ENCODE results near the gene SLC26A1.

Gene SLC26A1

DNA sequence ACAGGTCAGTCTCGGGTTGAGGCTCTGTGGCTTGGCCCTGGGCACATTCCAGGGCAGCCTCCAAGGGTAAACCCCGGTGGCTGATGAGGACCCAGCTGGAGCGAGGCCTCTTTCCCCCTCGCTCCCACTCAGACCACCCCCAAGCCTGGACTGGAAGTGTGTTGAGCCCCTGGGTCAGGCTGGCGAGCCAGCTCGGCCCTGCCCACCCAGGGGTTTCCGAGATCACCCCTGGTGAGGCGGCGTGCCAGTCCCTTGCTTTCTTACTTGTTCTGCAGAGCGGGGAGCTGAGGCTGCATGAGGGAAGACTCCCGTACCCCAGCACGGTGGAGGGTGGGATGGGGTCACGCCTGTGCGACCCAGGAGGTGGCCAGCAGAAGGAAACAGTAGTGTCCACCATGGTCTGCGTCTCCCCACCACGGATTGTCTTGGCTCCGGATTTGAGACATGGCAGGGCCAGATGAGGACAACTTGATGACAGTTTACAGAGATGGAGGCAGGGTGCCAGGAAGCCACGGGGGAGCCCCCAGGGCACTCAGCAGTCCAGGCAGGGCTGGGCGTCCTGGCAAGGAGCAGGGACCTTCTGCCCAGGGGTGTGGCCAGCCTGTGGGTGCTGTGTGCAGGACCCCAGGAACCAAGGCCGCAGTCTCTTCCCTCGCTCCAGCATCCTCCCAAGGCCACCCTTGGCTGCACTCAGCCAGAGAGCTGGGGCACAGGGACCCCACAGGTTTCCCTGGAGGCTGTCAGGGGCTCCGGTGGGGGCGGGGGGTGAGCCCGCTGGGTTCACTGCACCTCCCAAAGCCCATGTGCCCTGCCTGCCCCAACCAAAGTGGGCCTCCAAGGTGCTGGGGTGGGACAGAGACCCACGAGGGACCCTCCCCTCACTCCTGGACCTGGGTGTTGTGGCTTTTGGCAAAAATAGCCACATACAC, 11.6 kb upstream of the SLC26A1 start:
- TF ChIP-seq, protein P1, sequence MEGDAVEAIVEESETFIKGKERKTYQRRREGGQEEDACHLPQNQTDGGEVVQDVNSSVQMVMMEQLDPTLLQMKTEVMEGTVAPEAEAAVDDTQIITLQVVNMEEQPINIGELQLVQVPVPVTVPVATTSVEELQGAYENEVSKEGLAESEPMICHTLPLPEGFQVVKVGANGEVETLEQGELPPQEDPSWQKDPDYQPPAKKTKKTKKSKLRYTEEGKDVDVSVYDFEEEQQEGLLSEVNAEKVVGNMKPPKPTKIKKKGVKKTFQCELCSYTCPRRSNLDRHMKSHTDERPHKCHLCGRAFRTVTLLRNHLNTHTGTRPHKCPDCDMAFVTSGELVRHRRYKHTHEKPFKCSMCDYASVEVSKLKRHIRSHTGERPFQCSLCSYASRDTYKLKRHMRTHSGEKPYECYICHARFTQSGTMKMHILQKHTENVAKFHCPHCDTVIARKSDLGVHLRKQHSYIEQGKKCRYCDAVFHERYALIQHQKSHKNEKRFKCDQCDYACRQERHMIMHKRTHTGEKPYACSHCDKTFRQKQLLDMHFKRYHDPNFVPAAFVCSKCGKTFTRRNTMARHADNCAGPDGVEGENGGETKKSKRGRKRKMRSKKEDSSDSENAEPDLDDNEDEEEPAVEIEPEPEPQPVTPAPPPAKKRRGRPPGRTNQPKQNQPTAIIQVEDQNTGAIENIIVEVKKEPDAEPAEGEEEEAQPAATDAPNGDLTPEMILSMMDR (IDR thresholded peaks at IDR 0.05; ENCODE audit: insufficient read depth, low read length, missing control alignments), result no peak
- ChIA-PET CTCF (interaction anchor here (0.9 to 1.1 kb wide), 2 partner anchors 18 to 26 kb away, joined by 3 to 4 read pairs; partner anchors contain the start of gene IDUA), POLR2A (no interaction called here)
- H3K4me3 ChIP-seq (ENCODE audit: low read depth, low read length), result no peak overlapping the region
- no peak for DNase-seq (ENCODE audit: low read depth, low spot score)

DNA sequence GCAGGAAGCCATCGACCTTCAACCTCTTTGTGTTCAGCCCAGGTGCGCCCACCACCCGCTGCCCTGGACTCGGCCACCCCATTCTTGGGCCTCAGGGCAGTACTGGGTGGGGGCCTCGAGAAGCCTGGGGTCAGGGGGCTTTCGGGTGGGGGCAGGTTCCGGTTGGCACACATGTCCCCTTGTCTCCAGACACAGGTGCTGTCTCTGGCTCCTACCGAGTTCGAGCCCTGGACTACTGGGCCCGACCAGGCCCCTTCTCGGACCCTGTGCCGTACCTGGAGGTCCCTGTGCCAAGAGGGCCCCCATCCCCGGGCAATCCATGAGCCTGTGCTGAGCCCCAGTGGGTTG, 10.8 kb upstream of the SLC26A1 start:
- DNase-seq (ENCODE audit: low read depth, low spot score), result no peak
- TF ChIP-seq, protein P1 (IDR thresholded peaks at IDR 0.05; ENCODE audit: insufficient read depth, low read length, missing control alignments), result no peak
- no peak overlapping the region for H3K4me3 ChIP-seq (ENCODE audit: low read depth, low read length)
- ChIA-PET POLR2A (no interaction called here), CTCF (no interaction called here)

DNA sequence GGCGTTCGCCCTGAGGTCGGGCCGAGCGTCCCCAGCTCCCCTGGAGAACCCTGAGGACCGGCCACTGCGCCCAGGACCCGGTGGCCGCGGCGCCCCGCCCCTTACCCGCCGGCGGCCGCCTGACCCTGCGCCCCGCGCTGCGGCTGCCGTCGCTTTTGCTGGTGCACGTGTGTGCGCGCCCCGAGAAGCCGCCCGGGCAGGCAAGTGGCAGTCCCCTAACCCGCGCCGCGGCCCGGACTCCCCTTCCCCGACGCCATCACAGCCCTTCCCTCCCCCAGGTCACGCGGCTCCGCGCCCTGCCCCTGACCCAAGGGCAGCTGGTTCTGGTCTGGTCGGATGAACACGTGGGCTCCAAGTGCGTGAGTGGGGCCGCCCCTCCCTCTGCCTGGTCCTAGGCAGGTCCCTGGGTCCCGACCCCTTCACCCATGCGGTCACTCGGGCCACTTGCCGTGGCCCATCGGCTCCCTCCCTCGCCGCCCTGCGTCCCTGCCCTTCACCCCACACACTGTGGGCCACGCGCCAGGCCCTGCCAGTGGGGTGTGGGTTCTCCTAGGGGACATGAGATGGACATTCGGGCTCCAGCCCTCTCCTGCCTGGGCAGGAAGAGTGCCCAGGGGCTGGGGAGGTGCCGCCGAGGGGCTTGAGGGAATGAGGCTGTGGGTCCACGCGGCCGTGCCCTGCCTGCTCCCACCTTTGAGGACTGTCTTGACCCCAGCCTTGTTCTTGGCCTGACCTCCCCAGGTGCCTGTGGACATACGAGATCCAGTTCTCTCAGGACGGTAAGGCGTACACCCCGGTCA, 10.3 kb upstream of the SLC26A1 start:
- H3K4me3 ChIP-seq (ENCODE audit: low read depth, low read length), result no peak overlapping the region
- ChIA-PET POLR2A (no interaction called here), CTCF (no interaction called here)
- TF ChIP-seq, protein P1 (IDR thresholded peaks at IDR 0.05; ENCODE audit: insufficient read depth, low read length, missing control alignments), result no peak
- no peak for DNase-seq (ENCODE audit: low read depth, low spot score)

DNA sequence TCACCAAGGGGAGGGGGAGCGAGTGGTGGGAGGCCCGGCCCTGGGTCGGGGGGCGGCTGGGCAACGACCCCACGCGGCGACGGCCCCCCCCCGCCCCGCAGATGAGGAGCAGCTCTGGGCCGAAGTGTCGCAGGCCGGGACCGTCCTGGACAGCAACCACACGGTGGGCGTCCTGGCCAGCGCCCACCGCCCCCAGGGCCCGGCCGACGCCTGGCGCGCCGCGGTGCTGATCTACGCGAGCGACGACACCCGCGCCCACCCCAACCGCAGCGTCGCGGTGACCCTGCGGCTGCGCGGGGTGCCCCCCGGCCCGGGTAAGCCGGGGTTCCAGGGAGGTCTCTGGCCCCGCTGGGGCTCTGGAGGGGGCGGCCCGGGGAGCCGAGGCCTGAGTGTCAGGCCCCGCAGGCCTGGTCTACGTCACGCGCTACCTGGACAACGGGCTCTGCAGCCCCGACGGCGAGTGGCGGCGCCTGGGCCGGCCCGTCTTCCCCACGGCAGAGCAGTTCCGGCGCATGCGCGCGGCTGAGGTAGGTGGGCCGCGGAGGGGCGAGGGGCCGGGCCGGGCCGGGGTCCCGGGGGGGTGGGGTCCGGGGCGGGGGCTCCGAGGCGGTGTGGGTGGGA, 9.5 kb upstream of the SLC26A1 start:
- TF ChIP-seq, protein P1 (IDR thresholded peaks at IDR 0.05; ENCODE audit: insufficient read depth, low read length, missing control alignments), result no peak
- ChIA-PET CTCF (no interaction called here), POLR2A (no interaction called here)
- no peak for DNase-seq (ENCODE audit: low read depth, low spot score)
- no peak overlapping the region for H3K4me3 ChIP-seq (ENCODE audit: low read depth, low read length)

DNA sequence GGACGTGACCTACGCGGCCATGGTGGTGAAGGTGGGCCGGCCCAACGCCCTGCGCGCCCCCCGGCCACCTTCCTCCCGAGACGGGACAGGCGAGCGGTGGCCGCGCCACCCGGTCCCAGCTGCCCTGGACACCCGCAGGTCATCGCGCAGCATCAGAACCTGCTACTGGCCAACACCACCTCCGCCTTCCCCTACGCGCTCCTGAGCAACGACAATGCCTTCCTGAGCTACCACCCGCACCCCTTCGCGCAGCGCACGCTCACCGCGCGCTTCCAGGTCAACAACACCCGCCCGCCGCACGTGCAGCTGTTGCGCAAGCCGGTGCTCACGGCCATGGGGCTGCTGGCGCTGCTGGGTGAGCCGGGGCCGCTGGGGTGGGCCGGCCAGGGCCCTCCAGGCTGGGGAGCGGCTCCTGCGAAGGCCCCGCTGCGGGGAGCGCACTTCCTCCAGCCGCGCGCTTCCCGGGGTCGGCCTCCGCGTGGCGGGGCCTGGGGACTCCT, 9.0 kb upstream of the SLC26A1 start:
- ChIA-PET POLR2A (no interaction called here), CTCF (no interaction called here)
- TF ChIP-seq, protein P1 (IDR thresholded peaks at IDR 0.05; ENCODE audit: insufficient read depth, low read length, missing control alignments), result no peak
- no peak for DNase-seq (ENCODE audit: low read depth, low spot score)
- H3K4me3 ChIP-seq (ENCODE audit: low read depth, low read length), result no peak overlapping the region
